Ovary (tissue), 3 donors: ENCODE results near the gene WDR35.
"Not testable (repeated sequence)": the region's sequence is repeated elsewhere in the genome, so short reads cannot be mapped to it uniquely, and the experiment has no call there.

Experiments
- POLR2A ChIP-seq: fragments of 450-650 bp; IDR thresholded peaks from one replicate; pipeline ENCODE4 v1.6.1; 2017; ENCODE audit warnings: antibody characterized with exemption, mild to moderate bottlenecking, moderate library complexity
- TF ChIP-seq, protein P1 (sequence below), 3 donors: fragments of 450-650 bp in 2 of 3; fragments of 200-600 bp in 1 of 3; IDR thresholded peaks; one replicate each; pipeline versions ENCODE4 v1.5.1 to v1.8.0; 2016 to 2022; ENCODE audit warnings: antibody characterized with exemption in 3 of 3, mild to moderate bottlenecking in 1 of 3
- donor health status: DM: no; HTN: no; CAD: no.

DNA sequence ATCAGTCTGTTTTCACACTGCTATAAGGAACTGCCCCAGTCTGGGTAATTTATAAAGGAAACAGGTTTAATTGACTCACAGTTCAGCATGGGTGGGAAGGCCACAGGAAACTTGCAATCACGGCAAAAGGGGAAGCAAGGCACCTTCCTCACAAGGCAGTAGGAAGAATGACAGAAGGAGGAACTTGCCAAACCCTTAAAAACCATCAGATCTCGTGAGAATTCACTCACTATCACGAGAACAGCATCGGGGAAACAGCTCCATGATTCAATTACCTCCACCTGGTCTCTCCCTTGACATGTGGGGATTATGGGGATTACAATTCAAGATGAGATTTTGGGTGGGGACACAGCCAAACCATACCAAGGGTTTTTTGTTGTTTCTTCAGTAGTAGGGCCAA, 97.9 kb downstream of the WDR35 start:
- not testable (repeated sequence) for TF ChIP-seq POLR2A
- TF ChIP-seq, protein P1, sequence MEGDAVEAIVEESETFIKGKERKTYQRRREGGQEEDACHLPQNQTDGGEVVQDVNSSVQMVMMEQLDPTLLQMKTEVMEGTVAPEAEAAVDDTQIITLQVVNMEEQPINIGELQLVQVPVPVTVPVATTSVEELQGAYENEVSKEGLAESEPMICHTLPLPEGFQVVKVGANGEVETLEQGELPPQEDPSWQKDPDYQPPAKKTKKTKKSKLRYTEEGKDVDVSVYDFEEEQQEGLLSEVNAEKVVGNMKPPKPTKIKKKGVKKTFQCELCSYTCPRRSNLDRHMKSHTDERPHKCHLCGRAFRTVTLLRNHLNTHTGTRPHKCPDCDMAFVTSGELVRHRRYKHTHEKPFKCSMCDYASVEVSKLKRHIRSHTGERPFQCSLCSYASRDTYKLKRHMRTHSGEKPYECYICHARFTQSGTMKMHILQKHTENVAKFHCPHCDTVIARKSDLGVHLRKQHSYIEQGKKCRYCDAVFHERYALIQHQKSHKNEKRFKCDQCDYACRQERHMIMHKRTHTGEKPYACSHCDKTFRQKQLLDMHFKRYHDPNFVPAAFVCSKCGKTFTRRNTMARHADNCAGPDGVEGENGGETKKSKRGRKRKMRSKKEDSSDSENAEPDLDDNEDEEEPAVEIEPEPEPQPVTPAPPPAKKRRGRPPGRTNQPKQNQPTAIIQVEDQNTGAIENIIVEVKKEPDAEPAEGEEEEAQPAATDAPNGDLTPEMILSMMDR (IDR thresholded peaks at IDR 0.05): not testable (repeated sequence)
